ENCODE data around the gene ABLIM3.

Gene ABLIM3

GRCh38 chr5:149219584-149219983, 78.3 kb downstream of the ABLIM3 start:
- DNase-seq (ENCODE audit: low spot score): no peak

- DNase-seq (ENCODE audit: low spot score): no peak
Measured at GRCh38 chr5:149220750-149221149, 79.5 kb downstream of the ABLIM3 start.

- DNase-seq (ENCODE audit: low spot score): no peak
Measured at GRCh38 chr5:149221326-149221725, 80.0 kb downstream of the ABLIM3 start.

- no peak for DNase-seq (ENCODE audit: low spot score)
Measured at GRCh38 chr5:149221731-149222342, 80.5 kb downstream of the ABLIM3 start.

- no peak for DNase-seq (ENCODE audit: low spot score)
Measured at GRCh38 chr5:149223081-149223848, 82.0 kb downstream of the ABLIM3 start.

GRCh38 chr5:149224282-149224681, 83.0 kb downstream of the ABLIM3 start:
- no peak for DNase-seq (ENCODE audit: low spot score)

GRCh38 chr5:149227168-149227826, 86.0 kb downstream of the ABLIM3 start:
- no peak for DNase-seq (ENCODE audit: low spot score)

GRCh38 chr5:149228618-149229297, 87.5 kb downstream of the ABLIM3 start:
- DNase-seq (ENCODE audit: low spot score): no peak

GRCh38 chr5:149229298-149229937, 88.1 kb downstream of the ABLIM3 start:
- DNase-seq (ENCODE audit: low spot score): no peak

GRCh38 chr5:149235841-149236240, 94.5 kb downstream of the ABLIM3 start:
- DNase-seq (ENCODE audit: low spot score): no peak

- DNase-seq (ENCODE audit: low spot score): no peak
Measured at GRCh38 chr5:149237662-149238061, 96.4 kb downstream of the ABLIM3 start.

- DNase-seq (ENCODE audit: low spot score): no peak
Measured at GRCh38 chr5:149238540-149238939, 97.2 kb downstream of the ABLIM3 start.

GRCh38 chr5:149239917-149240316, 98.6 kb downstream of the ABLIM3 start:
- DNase-seq (ENCODE audit: low spot score): no peak

GRCh38 chr5:149240354-149240998, 99.2 kb downstream of the ABLIM3 start:
- DNase-seq (ENCODE audit: low spot score): no peak

GRCh38 chr5:149242339-149242738, 101.0 kb downstream of the ABLIM3 start:
- DNase-seq (ENCODE audit: low spot score): no peak

GRCh38 chr5:149246906-149247305, 105.6 kb downstream of the ABLIM3 start:
- no peak for DNase-seq (ENCODE audit: low spot score)

GRCh38 chr5:149247726-149248125, 106.4 kb downstream of the ABLIM3 start:
- DNase-seq (ENCODE audit: low spot score): no peak

GRCh38 chr5:149251546-149251945, 110.3 kb downstream of the ABLIM3 start:
- DNase-seq (ENCODE audit: low spot score): no peak

- no peak for DNase-seq (ENCODE audit: low spot score)
Measured at GRCh38 chr5:149254506-149254905, 113.2 kb downstream of the ABLIM3 start.

- no peak for DNase-seq (ENCODE audit: low spot score)
Measured at GRCh38 chr5:149256451-149256850, 115.2 kb downstream of the ABLIM3 start.

- no peak for DNase-seq (ENCODE audit: low spot score)
Measured at GRCh38 chr5:149257131-149257530, 115.8 kb downstream of the ABLIM3 start.
